HepG2 (cell line): ENCODE results near the gene CCL5. TPM values are rescaled to one million over a fixed set of nuclear protein-coding genes. Genes with fewer than 3 reads are reported as not detected.

Source experiments
- ATAC-seq: fragments of 200-7000 bp; cut with Tn5 transposase; 3 replicates; pipeline ENCODE4 v1.9.1; 2020; ENCODE audit warnings: mild to moderate bottlenecking, moderate library complexity
- BruUV-seq: library from RNA; stranded (reverse); fragments of 400-500 nt; replicated peaks from 2 replicates; lab custom pipeline; 2021; lab: Mats Ljungman, UMichigan
- CTCF ChIA-PET: fragments of 300-600 bp; formaldehyde crosslinking; extraction: SDS; loops from one replicate; lab custom pipeline; 2021; ENCODE audit warnings: low total read pairs, inconsistent platforms, low intra/inter-chr PET ratio; lab: Yijun Ruan, JAX
- POLR2A ChIA-PET: fragments of 350-600 bp; sonication (Branson Sonifier 250); formaldehyde crosslinking; loops from one replicate; lab custom pipeline; 2020; ENCODE audit warnings: antibody characterized with exemption, inconsistent platforms; lab: Yijun Ruan, JAX
- DNase-seq: peaks from one replicate; pipeline ENCODE4 v3.0.0-alpha.2; 2015; ENCODE audit warnings: low spot score
- FAIRE-seq: peaks from 3 replicates; lab custom pipeline; 2011; peaks lifted over from hg19 to GRCh38; lab: Jason Lieb, UNC
- H2AFZ ChIP-seq: one replicate; pipeline ENCODE4 v1.6.1; 2011; ENCODE audit warnings: low read length, inconsistent platforms
- H3K27ac ChIP-seq: fragments of 300-600 bp; 3 replicates; pipeline ENCODE4 v1.8.0; 2011; ENCODE audit warnings: mixed run types, mild to moderate bottlenecking, mixed read lengths, low read length, inconsistent platforms; ENCODE audit not compliant: insufficient read depth; ENCODE audit errors: extremely low read length
- H3K27me3 ChIP-seq, 2 experiments: fragments of 200-600 bp in 1 of 2; 2 replicates in 1 of 2; 3 replicates in 1 of 2; pipeline versions ENCODE4 v1.6.0 to v1.8.0; 2011; ENCODE audit warnings: low read length in 2 of 2, mild to moderate bottlenecking in 2 of 2, moderate library complexity in 2 of 2, inconsistent platforms in 1 of 2; ENCODE audit not compliant: insufficient read depth in 2 of 2, control insufficient read depth in 1 of 2
- H3K36me3 ChIP-seq, 2 experiments: fragments of 200-600 bp in 1 of 2; replicated peaks in 1 of 2; 2 replicates in 1 of 2; 3 replicates in 1 of 2; pipeline versions ENCODE4 v1.5.1 to v1.8.0; 2011; ENCODE audit warnings: low read length in 2 of 2, inconsistent platforms in 1 of 2; ENCODE audit not compliant: insufficient read depth in 2 of 2, control insufficient read depth in 1 of 2
- H3K4me1 ChIP-seq: 2 replicates; pipeline ENCODE4 v1.5.1; 2012; ENCODE audit warnings: low read length, inconsistent platforms; ENCODE audit not compliant: insufficient read depth
- H3K4me2 ChIP-seq: 2 replicates; pipeline ENCODE4 v1.6.0; 2011; ENCODE audit warnings: low read depth, low read length, inconsistent platforms
- H3K4me3 ChIP-seq, 3 experiments: fragments of 200-600 bp in 1 of 3; sonication (generic), shearing (Covaris generic) in 1 of 3; replicated peaks in 1 of 3; 2 replicates each; pipeline ENCODE4 v1.5.1; 2011 to 2016; ENCODE audit warnings: low read length in 3 of 3, inconsistent platforms in 2 of 3, low read depth in 2 of 3, mild to moderate bottlenecking in 2 of 3, control low read depth in 1 of 3, mixed read lengths in 1 of 3; ENCODE audit not compliant: insufficient read depth in 1 of 3
- H3K79me2 ChIP-seq: one replicate; pipeline ENCODE4 v1.6.1; 2011; ENCODE audit warnings: low read length, inconsistent platforms; ENCODE audit not compliant: insufficient read depth
- H3K9ac ChIP-seq: 2 replicates; pipeline ENCODE4 v1.6.0; 2011; ENCODE audit warnings: mild to moderate bottlenecking, low read depth, low read length, inconsistent platforms; ENCODE audit not compliant: insufficient read depth
- H3K9me3 ChIP-seq: 2 replicates; pipeline ENCODE4 v1.5.1; 2012; ENCODE audit warnings: mild to moderate bottlenecking, low read length
- H4K20me1 ChIP-seq: 2 replicates; pipeline ENCODE4 v1.6.0; 2011; ENCODE audit warnings: inconsistent platforms, mild to moderate bottlenecking, low read length, moderate library complexity; ENCODE audit not compliant: insufficient read depth
- ARNT ChIP-seq: fragments of 450-650 bp; IDR thresholded peaks from 2 replicates; pipeline ENCODE4 v1.6.1; 2017
- MXI1 ChIP-seq: IDR thresholded peaks from 3 replicates; pipeline ENCODE4 v1.6.1; 2012; ENCODE audit warnings: low read depth, low read length, inconsistent platforms, borderline replicate concordance
- NPAS2 ChIP-seq: sonication (generic); formaldehyde crosslinking; IDR thresholded peaks from 2 replicates; pipeline ENCODE4 v1.8.0; 2022; ENCODE audit warnings: mild to moderate bottlenecking, missing genetic modification reagents, borderline replicate concordance
- PHF8 ChIP-seq: sonication (generic); formaldehyde crosslinking; IDR thresholded peaks from 2 replicates; pipeline ENCODE4 v1.5.0; 2020; ENCODE audit warnings: missing genetic modification reagents
- POLR2AphosphoS5 ChIP-seq: IDR thresholded peaks from 2 replicates; pipeline ENCODE4 v1.6.1; 2012; ENCODE audit warnings: low read depth, low read length
- RXRA ChIP-seq: sonication (generic); formaldehyde crosslinking; IDR thresholded peaks from 2 replicates; pipeline ENCODE4 v1.5.1; 2020; ENCODE audit warnings: missing genetic modification reagents
- ZKSCAN8 ChIP-seq: IDR thresholded peaks from 2 replicates; pipeline ENCODE4 v1.6.1; 2016; ENCODE audit warnings: borderline replicate concordance, missing genetic modification reagents, missing compliant biosample characterization
- ZNF335 ChIP-seq: sonication (generic); formaldehyde crosslinking; IDR thresholded peaks from 2 replicates; pipeline ENCODE4 v1.4.0; 2020; ENCODE audit warnings: missing genetic modification reagents
- ZNF558 ChIP-seq: sonication (generic); formaldehyde crosslinking; IDR thresholded peaks from 2 replicates; pipeline ENCODE4 v1.9.0; 2022; ENCODE audit warnings: mild to moderate bottlenecking, missing genetic modification reagents, borderline replicate concordance
- WGBS: methylation state at CpG from one replicate; pipeline ENCODE4 v1.1.6; 2017; ENCODE audit warnings: low lambda C conversion rate; 5-methylcytosine and 5-hydroxymethylcytosine counted together
- in situ Hi-C: cut with HindIII; loops from 2 replicates; pipeline ENCODE4 v1.10.0; 2017; ENCODE audit warnings: low pct_unique_long_range_greater_than_20kb; ENCODE audit not compliant: extremely low pct_ligation_motif_present
- intact Hi-C: fragments of 100-400 bp; cut with micrococcal nuclease; formaldehyde crosslinking; loops from one replicate; pipeline ENCODE4 v1.10.0; 2022; ENCODE audit not compliant: unreplicated experiment
- polyA plus RNA-seq, 8 experiments: library from polyadenylated mRNA; depleted of rRNA in 3 of 8; stranded (reverse) in 7 of 8; unstranded in 1 of 8; fragments of >200 nt; fragmentation: Illumina TruSeq in 4 of 8; extraction: Trizol in 4 of 8; gene quantifications; 2 replicates each; pipeline versions ENCODE4 v1.2.1 to v1.2.3, GENCODE V29; 2011 to 2016; ENCODE audit warnings: low read depth in 4 of 8, missing spikeins in 1 of 8, mixed read lengths in 1 of 8; ENCODE audit not compliant: insufficient read depth in 1 of 8
- total RNA-seq, 5 experiments: library from RNA; depleted of rRNA; stranded (reverse); fragments of >200 nt; fragmentation: Illumina TruSeq; extraction: Trizol; gene quantifications; 2 replicates each; pipeline ENCODE4 v1.2.3, GENCODE V29; 2016; ENCODE audit warnings: low read depth in 1 of 5
- TF ChIP-seq, protein P1 (sequence below): sonication (generic); formaldehyde crosslinking; IDR thresholded peaks from 2 replicates; pipeline ENCODE4 v1.8.1; 2023; ENCODE audit warnings: mild to moderate bottlenecking, missing genetic modification reagents
- TF ChIP-seq, protein P2 (sequence below): sonication (generic); formaldehyde crosslinking; IDR thresholded peaks from 2 replicates; pipeline ENCODE4 v1.8.0; 2022; ENCODE audit warnings: missing genetic modification reagents, low read depth, mild to moderate bottlenecking, borderline replicate concordance
- TF ChIP-seq, protein P3 (sequence below): sonication (generic); formaldehyde crosslinking; IDR thresholded peaks from 2 replicates; pipeline ENCODE4 v1.4.0; 2020; ENCODE audit warnings: missing genetic modification reagents
- TF ChIP-seq, protein P4 (sequence below): sonication (generic); formaldehyde crosslinking; IDR thresholded peaks from 2 replicates; pipeline ENCODE4 v1.5.0; 2020; ENCODE audit warnings: mild to moderate bottlenecking, missing genetic modification reagents, borderline replicate concordance

The CCL5 gene
- total and polyA plus RNA-seq, 2 of the 13 experiments (the other 11 are each of a cell fraction or from before 2014, with no cell fraction given): 0.13 to 0.29 TPM

DNA sequence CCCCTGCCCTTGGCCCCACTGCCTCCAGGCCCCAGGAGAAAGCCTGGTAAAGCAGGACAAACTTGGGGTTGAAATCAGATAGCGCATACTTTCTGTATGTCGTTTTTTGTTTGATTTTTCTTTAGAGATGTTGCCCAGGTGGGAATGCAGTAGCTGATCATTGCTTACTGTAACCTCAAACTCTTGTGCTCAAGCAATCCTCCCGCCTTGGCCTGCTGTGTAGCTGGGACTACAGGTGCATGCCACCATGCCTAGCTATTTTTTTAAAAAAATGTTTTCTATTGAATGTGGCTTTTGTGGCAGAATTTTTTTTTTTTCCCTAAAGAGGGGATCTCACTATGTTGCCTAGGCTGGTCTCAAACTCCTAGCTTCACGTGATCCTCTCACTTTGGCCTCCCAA is 11.1 kb upstream of the CCL5 start:
- DNase-seq (no peak), ATAC-seq (no peak), FAIRE-seq (no peak)
- peaks cover 1 to 10% of the 10 kb centered on the region in 2 experiments; a peak in 2 of 5 replicates for H3K27me3 ChIP-seq
- intact Hi-C loops (no loop called here), in situ Hi-C loops (no loop called here)
- ChIA-PET CTCF (no interaction called here), POLR2A (no interaction called here)
- no peaks in the 10 kb centered on the region for H3K9me3 ChIP-seq
- H2AFZ ChIP-seq: no peak overlapping the region
- H3K4me1 ChIP-seq: no peaks in the 10 kb centered on the region
- H3K36me3 ChIP-seq: no peaks in the 10 kb centered on the region
- no peak overlapping the region for H3K27ac ChIP-seq
- no TSS peak for BruUV-seq
- no peak overlapping the region for H3K4me2 ChIP-seq
- no peaks in the 10 kb centered on the region for H4K20me1 ChIP-seq
- H3K4me3 ChIP-seq: no peak overlapping the region
- no peaks in the 10 kb centered on the region for H3K79me2 ChIP-seq
- TF ChIP-seq POLR2AphosphoS5 (no peak), RXRA (CRISPR knock-in tag) (no peak), MXI1 (no peak), ZNF335 (no peak), ZNF558 (CRISPR knock-in tag) (no peak), NPAS2 (no peak), ARNT (no peak), PHF8 (CRISPR knock-in tag) (no peak), ZKSCAN8 (CRISPR knock-in tag) (no peak)
- TF ChIP-seq, protein P1, sequence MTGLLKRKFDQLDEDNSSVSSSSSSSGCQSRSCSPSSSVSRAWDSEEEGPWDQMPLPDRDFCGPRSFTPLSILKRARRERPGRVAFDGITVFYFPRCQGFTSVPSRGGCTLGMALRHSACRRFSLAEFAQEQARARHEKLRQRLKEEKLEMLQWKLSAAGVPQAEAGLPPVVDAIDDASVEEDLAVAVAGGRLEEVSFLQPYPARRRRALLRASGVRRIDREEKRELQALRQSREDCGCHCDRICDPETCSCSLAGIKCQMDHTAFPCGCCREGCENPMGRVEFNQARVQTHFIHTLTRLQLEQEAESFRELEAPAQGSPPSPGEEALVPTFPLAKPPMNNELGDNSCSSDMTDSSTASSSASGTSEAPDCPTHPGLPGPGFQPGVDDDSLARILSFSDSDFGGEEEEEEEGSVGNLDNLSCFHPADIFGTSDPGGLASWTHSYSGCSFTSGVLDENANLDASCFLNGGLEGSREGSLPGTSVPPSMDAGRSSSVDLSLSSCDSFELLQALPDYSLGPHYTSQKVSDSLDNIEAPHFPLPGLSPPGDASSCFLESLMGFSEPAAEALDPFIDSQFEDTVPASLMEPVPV (CRISPR knock-in tag): no peak
- TF ChIP-seq, protein P2, sequence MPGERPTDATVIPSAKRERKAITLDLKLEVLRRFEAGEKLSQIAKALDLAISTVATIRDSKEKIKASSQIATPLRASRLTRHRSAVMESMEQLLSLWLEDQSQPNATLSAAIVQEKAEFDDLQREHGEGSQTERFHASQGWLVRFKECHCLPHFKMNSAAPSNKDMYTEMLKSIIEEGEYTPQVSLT (CRISPR knock-in tag): no peak
- TF ChIP-seq, protein P3, sequence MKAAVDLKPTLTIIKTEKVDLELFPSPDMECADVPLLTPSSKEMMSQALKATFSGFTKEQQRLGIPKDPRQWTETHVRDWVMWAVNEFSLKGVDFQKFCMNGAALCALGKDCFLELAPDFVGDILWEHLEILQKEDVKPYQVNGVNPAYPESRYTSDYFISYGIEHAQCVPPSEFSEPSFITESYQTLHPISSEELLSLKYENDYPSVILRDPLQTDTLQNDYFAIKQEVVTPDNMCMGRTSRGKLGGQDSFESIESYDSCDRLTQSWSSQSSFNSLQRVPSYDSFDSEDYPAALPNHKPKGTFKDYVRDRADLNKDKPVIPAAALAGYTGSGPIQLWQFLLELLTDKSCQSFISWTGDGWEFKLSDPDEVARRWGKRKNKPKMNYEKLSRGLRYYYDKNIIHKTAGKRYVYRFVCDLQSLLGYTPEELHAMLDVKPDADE (CRISPR knock-in tag): no peak
- TF ChIP-seq, protein P4, sequence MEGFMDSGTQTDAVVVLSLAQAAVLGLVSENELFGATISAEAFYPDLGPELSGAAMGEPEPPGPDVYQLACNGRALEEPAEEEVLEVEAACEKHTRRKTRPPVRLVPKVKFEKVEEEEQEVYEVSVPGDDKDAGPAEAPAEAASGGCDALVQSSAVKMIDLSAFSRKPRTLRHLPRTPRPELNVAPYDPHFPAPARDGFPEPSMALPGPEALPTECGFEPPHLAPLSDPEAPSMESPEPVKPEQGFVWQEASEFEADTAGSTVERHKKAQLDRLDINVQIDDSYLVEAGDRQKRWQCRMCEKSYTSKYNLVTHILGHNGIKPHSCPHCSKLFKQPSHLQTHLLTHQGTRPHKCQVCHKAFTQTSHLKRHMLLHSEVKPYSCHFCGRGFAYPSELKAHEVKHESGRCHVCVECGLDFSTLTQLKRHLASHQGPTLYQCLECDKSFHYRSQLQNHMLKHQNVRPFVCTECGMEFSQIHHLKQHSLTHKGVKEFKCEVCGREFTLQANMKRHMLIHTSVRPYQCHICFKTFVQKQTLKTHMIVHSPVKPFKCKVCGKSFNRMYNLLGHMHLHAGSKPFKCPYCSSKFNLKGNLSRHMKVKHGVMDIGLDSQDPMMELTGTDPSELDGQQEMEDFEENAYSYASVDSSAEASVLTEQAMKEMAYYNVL (CRISPR knock-in tag): no peak
- H3K9ac ChIP-seq: no peak overlapping the region
- WGBS: 50% methylated on average over 4 of the region's 4 CpGs
